Measurements from ENCODE around the gene PDP2. TPM values are rescaled to one million over a fixed set of nuclear protein-coding genes. Genes with fewer than 3 reads are reported as not detected.

Gene PDP2
- polyA plus RNA-seq (2013, experiment 1 of 4), result 9.1 TPM
- polyA plus RNA-seq (2013, experiment 2 of 4), result 8.5 TPM
- 5.0 TPM for polyA plus RNA-seq (2013, experiment 3 of 4)
- 7.3 TPM for polyA plus RNA-seq (2013, experiment 4 of 4)

GRCh38 chr16:66880288-66881013, at the start of gene PDP2:
Gene PDP2, plus strand, starts transcription at chr16:66880515. Its CDS starts 3,770 bp downstream, at chr16:66884285.
- Histone ChIP-seq H3K4me1 (ENCODE audit: control insufficient read depth, insufficient read depth, low read length) (peaks cover 7% of the 10 kb centered on the region), H3K4me3 (ENCODE audit: insufficient read depth, low read depth, low read length) (peak within 1 kb of the TSS; percentile 84), H3K36me3 (ENCODE audit: control insufficient read depth, insufficient read depth, low read length) (peaks cover 7% of the 10 kb centered on the region), H3K9me3 (ENCODE audit: control insufficient read depth, low read length) (no peaks in the 10 kb centered on the region), H3K27ac (ENCODE audit: insufficient read depth, low read depth, low read length, poor library complexity, severe bottlenecking) (no peak within 1 kb of the TSS), H3K27me3 (ENCODE audit: control insufficient read depth, insufficient read depth, low read length, poor library complexity, severe bottlenecking) (peaks cover 10% of the 10 kb centered on the region)
- 1% methylated on average over 58 of the region's 58 CpGs for WGBS, 2 experiments

DNA sequence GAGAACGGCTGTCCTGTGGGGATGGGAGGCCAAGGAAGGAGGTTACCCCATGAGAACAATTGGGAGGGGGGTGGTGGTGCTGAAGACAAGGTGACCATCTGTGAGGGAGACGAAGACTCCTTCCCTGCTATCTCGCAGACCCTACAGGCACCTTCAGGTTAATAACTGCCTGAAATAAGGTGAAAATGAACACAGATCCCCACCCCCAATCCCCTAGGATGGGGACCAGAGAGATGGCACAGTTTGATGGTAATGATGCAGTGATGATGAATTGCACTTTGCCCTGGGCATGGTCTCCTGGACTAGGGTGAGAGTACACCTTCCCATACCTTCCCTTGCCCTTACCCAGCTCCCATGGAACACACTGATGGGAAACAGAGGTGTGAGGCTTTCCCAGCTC, 48.1 kb upstream of the PDP2 start:
- no peaks in the 10 kb centered on the region for H3K9me3 ChIP-seq (ENCODE audit: control insufficient read depth, low read length)
- no peak overlapping the region for H3K4me3 ChIP-seq (ENCODE audit: insufficient read depth, low read depth, low read length)
- no peak overlapping the region for H3K27ac ChIP-seq (ENCODE audit: insufficient read depth, low read depth, low read length, poor library complexity, severe bottlenecking)
- peaks cover 10% of the 10 kb centered on the region for H3K4me1 ChIP-seq (ENCODE audit: control insufficient read depth, insufficient read depth, low read length)
- WGBS, 2 experiments, result 83 to 90% methylated on average over 3 of the region's 3 CpGs
- no peaks in the 10 kb centered on the region for H3K27me3 ChIP-seq (ENCODE audit: control insufficient read depth, insufficient read depth, low read length, poor library complexity, severe bottlenecking)
- peaks cover 9% of the 10 kb centered on the region for H3K36me3 ChIP-seq (ENCODE audit: control insufficient read depth, insufficient read depth, low read length)

DNA sequence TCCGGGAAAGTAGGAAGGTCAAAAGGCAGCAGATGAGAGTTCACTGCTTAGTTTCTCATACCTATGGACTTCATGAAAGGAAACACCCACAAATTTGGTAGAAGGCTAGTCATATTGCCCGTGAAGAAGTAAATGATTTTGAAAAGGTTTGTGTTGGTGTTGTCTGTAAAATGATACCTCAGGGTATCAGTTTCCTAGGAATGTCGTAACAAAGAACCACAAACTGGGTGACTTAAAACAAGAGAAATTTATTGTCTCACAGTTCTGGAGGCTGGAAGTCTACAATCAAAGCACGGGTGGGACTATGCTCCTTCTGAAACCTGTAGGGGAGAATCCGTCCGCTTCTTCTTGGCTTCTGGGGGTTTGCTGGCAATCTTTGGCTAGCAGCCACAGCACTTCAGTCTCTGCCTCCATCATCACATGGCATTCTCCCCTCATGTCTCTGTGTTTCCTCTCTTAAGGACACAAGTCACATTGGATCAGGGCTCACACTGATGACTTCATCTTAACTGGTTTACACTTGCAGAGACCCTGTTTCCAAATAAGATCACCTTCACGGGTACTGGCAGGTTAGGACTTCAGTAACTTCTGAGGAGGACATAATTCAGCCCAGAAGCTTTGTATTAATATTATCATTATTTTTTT, 47.5 kb upstream of the PDP2 start:
- WGBS, 2 experiments, result 93% methylated on average over 7 of the region's 7 CpGs
- H3K27ac ChIP-seq (ENCODE audit: insufficient read depth, low read depth, low read length, poor library complexity, severe bottlenecking), result no peak overlapping the region
- H3K4me1 ChIP-seq (ENCODE audit: control insufficient read depth, insufficient read depth, low read length), result peaks cover 10% of the 10 kb centered on the region
- no peaks in the 10 kb centered on the region for H3K27me3 ChIP-seq (ENCODE audit: control insufficient read depth, insufficient read depth, low read length, poor library complexity, severe bottlenecking)
- H3K9me3 ChIP-seq (ENCODE audit: control insufficient read depth, low read length), result no peaks in the 10 kb centered on the region
- peaks cover 4% of the 10 kb centered on the region for H3K36me3 ChIP-seq (ENCODE audit: control insufficient read depth, insufficient read depth, low read length)
- H3K4me3 ChIP-seq (ENCODE audit: insufficient read depth, low read depth, low read length), result no peak overlapping the region

DNA sequence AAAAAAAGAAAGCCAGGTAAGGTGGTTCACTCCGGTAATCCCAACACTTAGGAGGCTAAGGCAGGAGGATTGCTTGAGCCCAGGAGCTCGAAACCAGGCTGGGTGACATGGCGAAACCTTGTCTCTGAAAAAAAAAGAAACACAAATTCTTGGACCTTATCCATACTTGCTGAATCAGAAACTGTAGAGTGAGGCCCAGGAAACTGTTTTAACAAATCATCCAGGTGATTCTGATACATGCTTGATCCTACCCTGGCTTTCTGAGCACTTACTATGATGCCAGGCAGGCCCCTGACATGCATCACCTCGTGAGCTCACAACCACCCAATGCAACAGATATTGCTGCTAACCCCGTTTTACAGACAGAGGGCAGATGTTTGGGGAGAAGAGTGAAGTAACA, 45.6 kb upstream of the PDP2 start:
- Histone ChIP-seq H3K27ac (ENCODE audit: insufficient read depth, low read depth, low read length, poor library complexity, severe bottlenecking) (no peak overlapping the region), H3K4me1 (ENCODE audit: control insufficient read depth, insufficient read depth, low read length) (peaks cover under 1% of the 10 kb centered on the region), H3K4me3 (ENCODE audit: insufficient read depth, low read depth, low read length) (no peak overlapping the region), H3K9me3 (ENCODE audit: control insufficient read depth, low read length) (no peaks in the 10 kb centered on the region), H3K36me3 (ENCODE audit: control insufficient read depth, insufficient read depth, low read length) (no peaks in the 10 kb centered on the region), H3K27me3 (ENCODE audit: control insufficient read depth, insufficient read depth, low read length, poor library complexity, severe bottlenecking) (no peaks in the 10 kb centered on the region)
- WGBS, 2 experiments, result 89 to 92% methylated on average over 5 of the region's 5 CpGs

GRCh38 chr16:66840883-66841282, 39.4 kb upstream of the PDP2 start:
- peaks cover 47% of the 10 kb centered on the region for H3K27me3 ChIP-seq (ENCODE audit: control insufficient read depth, insufficient read depth, low read length, poor library complexity, severe bottlenecking)
- no peaks in the 10 kb centered on the region for H3K9me3 ChIP-seq (ENCODE audit: control insufficient read depth, low read length)
- no peaks in the 10 kb centered on the region for H3K4me1 ChIP-seq (ENCODE audit: control insufficient read depth, insufficient read depth, low read length)
- H3K36me3 ChIP-seq (ENCODE audit: control insufficient read depth, insufficient read depth, low read length), result no peaks in the 10 kb centered on the region
- no peak overlapping the region for H3K27ac ChIP-seq (ENCODE audit: insufficient read depth, low read depth, low read length, poor library complexity, severe bottlenecking)
- no peak overlapping the region for H3K4me3 ChIP-seq (ENCODE audit: insufficient read depth, low read depth, low read length)
- 70 to 72% methylated on average over 2 to 3 of the region's 3 CpGs for WGBS, 2 experiments

DNA sequence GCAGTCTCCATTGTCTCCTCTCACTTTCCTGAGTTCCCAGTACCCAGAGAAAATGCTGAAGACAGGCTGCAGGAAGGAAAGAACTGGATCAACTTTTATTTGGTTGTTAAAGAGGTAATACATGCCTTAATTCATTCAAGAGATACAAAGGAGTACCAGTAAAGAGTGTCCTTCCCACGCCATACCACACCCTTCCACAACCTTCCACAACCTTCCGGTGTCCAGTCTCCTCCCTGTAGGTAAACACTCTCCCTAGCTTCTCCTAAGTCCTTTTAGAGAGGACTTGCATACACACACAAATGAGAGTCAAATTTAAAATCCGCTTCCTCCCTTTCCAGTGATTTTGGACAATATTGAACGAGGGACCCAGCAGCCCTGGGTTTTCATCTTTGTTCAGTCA, 38.9 kb upstream of the PDP2 start:
- WGBS, 2 experiments, result 91 to 93% methylated on average over 4 of the region's 4 CpGs
- Histone ChIP-seq H3K4me1 (ENCODE audit: control insufficient read depth, insufficient read depth, low read length) (no peaks in the 10 kb centered on the region), H3K9me3 (ENCODE audit: control insufficient read depth, low read length) (no peaks in the 10 kb centered on the region), H3K36me3 (ENCODE audit: control insufficient read depth, insufficient read depth, low read length) (no peaks in the 10 kb centered on the region), H3K4me3 (ENCODE audit: insufficient read depth, low read depth, low read length) (no peak overlapping the region), H3K27me3 (ENCODE audit: control insufficient read depth, insufficient read depth, low read length, poor library complexity, severe bottlenecking) (peaks cover 52% of the 10 kb centered on the region), H3K27ac (ENCODE audit: insufficient read depth, low read depth, low read length, poor library complexity, severe bottlenecking) (no peak overlapping the region)

- Histone ChIP-seq H3K36me3 (ENCODE audit: control insufficient read depth, insufficient read depth, low read length) (no peaks in the 10 kb centered on the region), H3K9me3 (ENCODE audit: control insufficient read depth, low read length) (no peaks in the 10 kb centered on the region), H3K27ac (ENCODE audit: insufficient read depth, low read depth, low read length, poor library complexity, severe bottlenecking) (no peak overlapping the region), H3K4me3 (ENCODE audit: insufficient read depth, low read depth, low read length) (no peak overlapping the region), H3K27me3 (ENCODE audit: control insufficient read depth, insufficient read depth, low read length, poor library complexity, severe bottlenecking) (peaks cover 66% of the 10 kb centered on the region), H3K4me1 (ENCODE audit: control insufficient read depth, insufficient read depth, low read length) (no peaks in the 10 kb centered on the region)
- WGBS, 2 experiments, result 83 to 87% methylated on average over 7 of the region's 7 CpGs
Measured at GRCh38 chr16:66842765-66843164, 37.5 kb upstream of the PDP2 start.

GRCh38 chr16:66843191-66843590, 37.1 kb upstream of the PDP2 start:
- no peaks in the 10 kb centered on the region for H3K9me3 ChIP-seq (ENCODE audit: control insufficient read depth, low read length)
- no peak overlapping the region for H3K4me3 ChIP-seq (ENCODE audit: insufficient read depth, low read depth, low read length)
- H3K27ac ChIP-seq (ENCODE audit: insufficient read depth, low read depth, low read length, poor library complexity, severe bottlenecking), result no peak overlapping the region
- no peaks in the 10 kb centered on the region for H3K4me1 ChIP-seq (ENCODE audit: control insufficient read depth, insufficient read depth, low read length)
- peaks cover 70% of the 10 kb centered on the region for H3K27me3 ChIP-seq (ENCODE audit: control insufficient read depth, insufficient read depth, low read length, poor library complexity, severe bottlenecking)
- no peaks in the 10 kb centered on the region for H3K36me3 ChIP-seq (ENCODE audit: control insufficient read depth, insufficient read depth, low read length)
- WGBS, 2 experiments, result 88 to 92% methylated on average over 2 of the region's 2 CpGs

DNA sequence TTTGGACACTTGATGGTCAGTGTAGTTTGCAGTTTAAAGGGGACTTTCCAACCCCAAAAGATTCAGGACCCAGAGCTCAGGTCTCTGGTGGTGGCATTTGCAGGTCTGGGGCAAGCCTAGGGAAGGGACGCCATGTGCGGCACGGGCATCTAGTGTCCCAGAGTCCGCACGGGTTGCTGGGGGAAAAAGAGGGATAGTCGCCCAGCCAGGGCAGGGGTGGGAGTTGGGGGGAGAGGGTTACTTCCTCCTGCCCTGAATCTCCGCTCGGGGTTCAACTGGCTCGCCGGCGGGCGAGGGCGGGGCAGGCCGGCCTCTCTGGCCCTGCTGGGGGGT, 36.3 kb upstream of the PDP2 start:
- Histone ChIP-seq H3K27ac (ENCODE audit: insufficient read depth, low read depth, low read length, poor library complexity, severe bottlenecking) (no peak overlapping the region), H3K9me3 (ENCODE audit: control insufficient read depth, low read length) (no peaks in the 10 kb centered on the region), H3K4me3 (ENCODE audit: insufficient read depth, low read depth, low read length) (peak overlapping the region; percentile 37), H3K4me1 (ENCODE audit: control insufficient read depth, insufficient read depth, low read length) (no peaks in the 10 kb centered on the region), H3K36me3 (ENCODE audit: control insufficient read depth, insufficient read depth, low read length) (no peaks in the 10 kb centered on the region), H3K27me3 (ENCODE audit: control insufficient read depth, insufficient read depth, low read length, poor library complexity, severe bottlenecking) (peaks cover 74% of the 10 kb centered on the region)
- 8% methylated on average over 14 of the region's 14 CpGs for WGBS, 2 experiments

- Histone ChIP-seq H3K4me1 (ENCODE audit: control insufficient read depth, insufficient read depth, low read length) (no peaks in the 10 kb centered on the region), H3K27me3 (ENCODE audit: control insufficient read depth, insufficient read depth, low read length, poor library complexity, severe bottlenecking) (peaks cover 74% of the 10 kb centered on the region), H3K9me3 (ENCODE audit: control insufficient read depth, low read length) (no peaks in the 10 kb centered on the region), H3K4me3 (ENCODE audit: insufficient read depth, low read depth, low read length) (peak within 1 kb of the TSS; percentile 37), H3K27ac (ENCODE audit: insufficient read depth, low read depth, low read length, poor library complexity, severe bottlenecking) (no peak within 1 kb of the TSS), H3K36me3 (ENCODE audit: control insufficient read depth, insufficient read depth, low read length) (no peaks in the 10 kb centered on the region)
- WGBS, 2 experiments, result 2 to 3% methylated on average over 79 of the region's 79 CpGs
Measured at GRCh38 chr16:66844342-66845079, 35.8 kb upstream of the PDP2 start, which contains the start of gene CA7. Gene CA7, plus strand, starts transcription at chr16:66844414. Its CDS starts 74 bp downstream, at chr16:66844488.
